Measurements from ENCODE around the gene IFNL2.
"Not testable (repeated sequence)": the region's sequence is repeated elsewhere in the genome, so short reads cannot be mapped to it uniquely, and the experiment has no call there.

Gene IFNL2

GRCh38 chr19:39253374-39254149 lies 14.6 kb upstream of the IFNL2 start:
- DNase-seq, result no peak

DNA sequence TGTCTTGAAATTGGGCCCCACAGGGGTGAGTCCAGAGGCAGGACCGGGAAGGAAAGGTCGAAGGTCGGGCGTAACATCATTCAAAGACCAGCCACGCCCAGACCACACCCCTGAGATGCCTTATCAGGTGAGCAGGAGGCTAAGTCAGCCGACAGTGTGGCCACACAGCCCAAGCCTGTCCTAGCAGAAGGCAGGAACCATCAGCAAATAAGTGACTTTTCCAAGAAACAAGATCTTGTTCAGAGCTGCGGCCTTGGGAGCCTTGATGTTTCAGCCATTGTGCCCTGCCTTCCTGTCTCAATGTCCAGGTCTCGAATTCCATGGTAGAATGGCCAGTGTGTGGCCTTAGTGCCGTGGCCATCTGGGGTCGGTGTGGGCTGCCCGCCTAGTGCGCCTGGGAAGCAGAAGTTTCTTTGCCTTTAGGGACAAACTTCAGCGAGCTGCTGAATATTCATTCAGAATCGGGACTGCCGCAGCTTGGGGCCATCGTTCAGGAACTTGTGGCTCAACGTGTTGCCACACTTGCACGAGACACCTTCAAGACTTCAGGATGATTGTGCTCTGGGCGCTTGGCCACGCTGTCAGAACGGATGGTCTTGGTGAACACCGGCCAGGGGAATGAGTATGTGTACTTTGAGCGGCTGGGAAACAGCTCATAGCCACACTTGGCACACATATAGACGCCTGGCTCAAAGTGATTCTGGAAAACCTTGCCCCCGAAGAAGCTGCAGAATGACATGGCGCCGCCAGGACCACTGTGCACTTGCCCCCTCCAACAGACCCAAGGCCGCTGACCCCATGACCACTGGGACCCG lies 13.5 kb upstream of the IFNL2 start:
- DNase-seq, result no peak

DNA sequence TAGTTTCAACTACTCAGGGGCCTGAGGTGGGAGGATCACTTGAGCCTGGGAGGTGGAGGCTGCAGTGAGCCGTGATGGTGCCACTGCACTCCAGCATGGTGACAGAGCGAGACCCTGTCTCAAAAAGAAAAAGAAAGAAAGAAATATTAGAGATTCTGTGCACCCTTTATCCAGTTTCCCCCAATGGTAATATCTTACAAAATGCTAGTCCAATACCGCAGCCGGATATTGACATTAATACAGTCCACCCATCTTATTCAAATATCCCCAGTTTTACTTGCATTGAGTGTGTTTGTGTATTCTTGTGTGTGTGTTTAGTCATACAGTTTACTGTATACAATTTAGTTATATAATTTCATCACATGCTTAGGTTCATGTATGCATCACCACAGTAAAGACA lies 11.0 kb upstream of the IFNL2 start:
- DNase-seq, result no peak

GRCh38 chr19:39261704-39262103 lies 6.5 kb upstream of the IFNL2 start:
- no peak for DNase-seq

DNA sequence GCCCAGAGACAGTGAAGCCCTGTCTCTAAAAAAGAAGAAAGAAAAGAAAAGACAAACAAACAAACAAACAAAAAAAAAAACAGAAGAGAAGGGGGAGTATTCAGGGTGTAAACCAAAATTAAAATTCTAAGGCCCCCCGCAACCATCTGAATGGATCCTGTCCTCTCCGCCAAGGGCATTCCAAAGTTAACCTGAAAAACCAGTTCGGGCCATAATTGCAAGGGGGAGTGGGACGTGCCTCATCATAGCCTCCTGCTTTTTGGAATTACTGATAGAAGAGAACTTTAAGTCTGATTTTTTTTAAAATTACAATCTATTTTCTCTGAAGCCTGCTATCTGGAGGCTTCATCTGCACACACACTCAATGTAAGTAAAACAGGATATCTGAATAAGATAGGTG lies 5.7 kb upstream of the IFNL2 start:
- DNase-seq, result no peak

- no peak for DNase-seq
These were observed 4.3 kb upstream of the IFNL2 start for GRCh38 chr19:39263912-39264305.

DNA sequence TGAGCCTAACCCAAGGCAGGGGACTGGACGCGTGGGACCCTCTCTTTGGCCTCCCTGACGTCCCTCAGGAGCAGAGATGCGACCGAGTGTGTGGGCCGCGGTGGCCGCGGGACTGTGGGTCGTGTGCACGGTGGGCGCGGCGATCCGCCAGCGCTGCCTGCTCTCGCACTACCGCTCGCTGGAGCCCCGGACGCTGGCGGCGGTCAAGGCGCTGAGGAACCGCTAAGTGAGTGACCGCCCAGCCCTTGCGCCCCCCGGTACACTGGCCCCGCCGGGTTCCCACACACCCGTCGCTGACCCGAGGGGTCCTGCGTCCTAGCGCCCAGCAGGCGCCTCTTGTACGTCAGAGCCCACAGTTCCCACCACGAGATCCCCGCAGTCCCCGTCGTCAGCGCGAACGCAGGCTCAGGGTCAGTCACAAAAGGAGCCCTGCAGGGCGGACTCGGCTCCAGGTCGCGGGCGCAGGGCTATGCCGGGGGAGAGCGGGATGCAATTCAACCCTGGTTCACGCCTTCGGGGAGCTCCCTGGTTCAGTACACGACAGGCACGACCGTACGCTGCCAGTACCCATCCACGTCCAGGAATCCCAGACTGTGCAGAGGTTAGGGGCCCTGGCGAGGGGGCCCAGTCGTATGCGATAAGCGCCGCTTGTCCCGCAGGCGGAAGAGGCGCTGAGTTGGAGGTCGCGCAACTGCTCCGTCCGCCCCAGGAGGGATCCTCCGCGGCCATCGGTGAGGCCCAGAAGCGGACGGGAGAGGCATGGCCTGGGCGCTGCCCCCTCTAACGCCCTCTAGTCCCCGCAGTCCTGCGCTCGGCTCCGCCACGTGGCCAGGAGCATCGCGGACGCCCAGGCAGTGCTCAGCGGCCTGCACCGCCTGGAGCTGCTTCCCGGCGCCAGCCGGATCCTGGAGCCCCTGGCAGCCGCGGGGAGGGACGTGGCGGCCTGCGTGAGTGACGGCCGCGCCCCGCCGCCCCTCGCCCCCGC lies 3.6 kb upstream of the IFNL2 start:
- DNase-seq, result no peak

DNA sequence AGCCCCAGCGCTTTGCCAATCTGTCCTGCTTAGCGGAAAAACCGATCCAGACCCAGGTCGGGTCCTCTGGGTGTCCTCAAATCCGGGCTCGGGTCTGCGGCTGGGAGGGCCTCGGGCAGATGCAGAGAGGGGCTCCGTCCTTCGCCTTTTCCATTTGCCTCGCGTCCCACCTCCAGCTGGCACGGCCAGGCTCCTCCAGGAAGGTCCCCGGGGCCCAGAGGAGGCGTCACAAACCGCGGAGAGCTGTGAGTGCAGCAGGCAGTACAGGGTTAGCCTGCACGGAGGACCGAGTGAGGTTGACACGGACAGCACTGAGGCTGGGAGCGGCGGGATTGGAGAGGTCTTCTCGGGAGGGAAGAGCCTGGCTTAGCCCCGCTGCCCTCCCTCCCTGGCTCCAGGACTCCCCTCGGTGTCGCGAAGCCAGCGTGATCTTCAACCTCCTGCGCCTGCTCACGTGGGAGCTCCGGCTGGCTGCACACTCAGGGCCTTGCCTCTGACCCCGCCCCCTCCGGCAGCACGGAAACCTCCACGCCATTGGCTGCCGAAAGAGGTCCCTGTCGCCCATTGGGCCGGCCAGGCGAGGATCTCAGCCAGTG lies 2.8 kb upstream of the IFNL2 start:
- DNase-seq, result no peak

GRCh38 chr19:39268531-39269223 lies 481 bp downstream of the IFNL2 start:
- DNase-seq, result not testable (repeated sequence)

- not testable (repeated sequence) for DNase-seq
These were observed 1.2 kb downstream of the IFNL2 start for GRCh38 chr19:39269369-39269768.

DNA sequence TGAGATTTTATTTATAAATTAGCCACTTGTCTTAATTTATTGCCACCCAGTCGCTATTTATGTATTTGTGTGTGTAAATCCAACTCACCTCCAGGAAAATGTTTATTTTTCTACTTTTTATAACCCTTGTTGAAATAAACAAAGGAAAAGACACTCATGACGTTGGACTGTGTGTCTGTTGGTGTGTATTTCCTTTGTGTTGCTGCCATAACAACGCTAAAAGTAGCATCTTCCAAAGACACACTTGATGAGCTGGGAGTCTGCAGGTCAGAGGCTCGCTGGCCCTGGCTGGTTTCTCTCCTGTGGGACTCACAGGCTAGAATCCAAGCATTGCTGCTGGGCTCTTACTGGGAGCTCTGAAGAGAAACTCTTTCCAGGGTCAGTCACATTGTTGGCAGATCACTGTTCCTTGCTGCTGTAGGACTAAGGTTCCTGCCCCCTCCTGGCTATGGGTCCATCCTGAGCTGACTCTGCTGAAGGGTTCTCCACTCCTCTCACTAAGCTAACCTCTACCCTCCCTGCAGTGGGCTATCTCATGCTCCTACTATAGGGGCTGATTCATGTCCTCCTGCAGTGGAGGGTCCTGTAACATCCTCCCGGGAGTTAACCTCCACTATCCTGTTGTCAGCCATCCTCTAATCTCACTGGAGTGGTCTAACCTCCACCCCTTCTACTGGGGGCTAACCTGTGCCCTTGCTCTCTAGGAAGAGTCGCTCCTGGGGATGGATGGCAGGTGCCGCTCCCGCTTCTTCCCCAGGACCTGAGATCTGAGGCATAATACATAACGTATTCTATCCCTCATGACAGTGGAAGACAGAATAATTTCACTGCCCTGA lies 2.1 kb downstream of the IFNL2 start:
- DNase-seq, result no peak

DNA sequence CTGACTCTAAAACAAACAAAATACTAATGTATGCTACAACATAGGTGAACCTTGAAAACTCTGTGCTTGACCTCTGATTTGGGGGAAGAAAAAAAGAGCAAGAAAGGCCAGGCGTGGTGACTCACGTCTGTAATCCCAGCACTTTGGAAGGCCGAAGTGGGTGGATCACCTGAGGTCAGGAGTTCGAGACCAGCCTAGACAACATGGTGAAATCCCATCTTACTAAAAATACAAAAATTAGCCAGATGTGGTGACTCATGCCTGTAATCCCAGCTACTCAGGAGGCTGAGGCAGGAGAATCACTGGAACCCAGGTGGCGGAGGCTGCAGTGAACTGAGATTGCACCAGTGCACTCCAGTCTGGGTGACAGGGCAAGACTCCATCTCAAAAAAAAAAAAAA lies 5.7 kb downstream of the IFNL2 start:
- DNase-seq, result not testable (repeated sequence)

DNA sequence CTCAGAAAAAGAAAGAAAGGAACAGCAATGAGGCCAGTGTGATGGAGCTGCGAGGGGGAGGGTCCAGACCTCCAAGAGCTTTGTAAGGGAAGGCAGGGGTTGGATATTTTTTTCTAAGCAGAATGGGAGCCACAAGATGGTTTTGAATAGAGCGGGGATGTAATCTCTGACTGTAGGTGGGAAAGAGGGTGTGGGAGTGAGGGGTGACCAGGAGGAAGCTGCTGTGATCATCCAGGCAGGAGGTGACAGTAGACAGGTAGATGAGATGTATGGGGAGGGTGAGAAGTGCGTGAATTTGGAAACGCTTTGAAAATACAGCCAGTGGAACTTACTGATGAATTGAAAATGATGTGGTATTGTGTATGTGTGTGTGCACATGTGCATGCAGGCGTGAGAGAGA lies 7.4 kb downstream of the IFNL2 start:
- no peak for DNase-seq

GRCh38 chr19:39276740-39277139 lies 8.5 kb downstream of the IFNL2 start:
- no peak for DNase-seq

DNA sequence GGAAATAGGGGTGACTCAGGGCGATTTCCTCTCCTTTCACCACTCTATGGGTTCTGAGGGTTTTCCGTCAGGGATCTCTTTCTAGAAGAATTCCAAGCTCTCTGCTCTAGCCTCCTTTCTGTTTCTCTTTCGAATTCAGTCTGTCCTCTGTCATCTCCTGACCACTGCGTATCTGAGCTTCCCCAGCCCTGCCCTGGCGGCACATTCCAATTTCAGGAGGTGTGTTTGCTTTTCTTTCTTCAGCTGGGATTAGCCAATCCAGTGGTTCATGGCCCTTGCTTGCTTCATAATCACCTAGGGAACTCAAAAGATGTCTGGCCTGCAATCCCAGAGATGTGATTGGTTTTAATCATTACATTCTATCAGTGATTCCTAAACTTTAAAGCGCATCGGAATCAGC lies 9.4 kb downstream of the IFNL2 start:
- no peak for DNase-seq

- DNase-seq, result no peak
These were observed 13.8 kb downstream of the IFNL2 start for GRCh38 chr19:39282021-39282420.

DNA sequence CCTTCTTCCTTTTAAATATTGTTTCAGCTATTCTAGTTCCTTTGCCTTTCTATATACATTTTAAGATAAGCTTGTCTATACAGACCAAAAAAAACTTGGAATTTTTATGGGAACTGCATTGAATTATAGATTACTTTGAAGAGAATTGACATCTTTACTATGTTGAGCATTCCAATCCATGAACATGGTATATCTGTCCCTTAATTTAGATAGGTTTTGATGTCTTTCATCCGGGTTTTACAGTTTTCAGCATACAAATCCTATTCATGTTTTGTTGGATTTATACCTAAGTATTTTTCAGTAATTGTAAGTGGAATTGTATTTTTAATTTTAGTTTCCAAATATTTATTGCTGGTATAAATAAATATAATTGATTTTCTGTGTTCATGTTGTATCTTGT lies 15.8 kb downstream of the IFNL2 start:
- no peak for DNase-seq

DNA sequence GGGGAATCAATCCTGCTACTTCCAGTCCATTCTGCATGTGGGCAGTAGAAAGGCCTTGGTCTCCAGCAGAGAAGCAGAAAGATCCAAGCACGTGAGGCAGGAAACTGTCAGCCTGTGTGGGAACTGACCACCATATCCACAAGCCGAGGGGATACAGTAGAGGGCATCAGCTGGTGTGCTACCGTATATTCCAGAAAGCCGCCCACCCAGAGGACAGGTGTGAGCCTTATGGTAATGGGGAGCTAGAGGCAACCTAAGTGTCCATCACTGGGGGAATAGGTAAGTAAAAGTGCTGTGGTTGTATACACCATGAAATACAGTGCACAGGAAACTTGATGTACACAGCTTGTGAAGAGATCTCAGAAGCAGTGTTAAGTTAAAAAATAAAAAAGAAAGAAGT lies 25.2 kb downstream of the IFNL2 start:
- DNase-seq, result no peak

- DNase-seq, result no peak
These were observed 28.0 kb downstream of the IFNL2 start, which contains the start of gene IFNL1 for GRCh38 chr19:39296055-39296645. Gene IFNL1, plus strand, starts transcription at chr19:39296407. Its CDS starts 15 bp downstream, at chr19:39296422.

GRCh38 chr19:39296906-39297305 lies 28.7 kb downstream of the IFNL2 start:
- no peak for DNase-seq

All from activated naive CD4-positive, alpha-beta T cell treated with anti-CD3 and anti-CD28 coated beads, Interleukin-2, amount 50 U/mL, for 16 hours (primary cell).